Urinary bladder (tissue), 4 donors: ENCODE results near the gene GALNT17. TPM values are rescaled to one million over a fixed set of nuclear protein-coding genes. Genes with fewer than 3 reads are reported as not detected.
"Not testable (repeated sequence)": the region's sequence is repeated elsewhere in the genome, so short reads cannot be mapped to it uniquely, and the experiment has no call there.

Source experiments
- DNase-seq: peaks from one replicate; pipeline ENCODE4 v3.0.0-alpha.2; 2015; ENCODE audit errors: extremely low spot score
- H3K27ac ChIP-seq: one replicate; pipeline ENCODE4 v1.5.1; 2013; ENCODE audit warnings: low read depth, mild to moderate bottlenecking, moderate library complexity
- H3K36me3 ChIP-seq: one replicate; pipeline ENCODE4 v1.6.1; 2013; ENCODE audit warnings: mild to moderate bottlenecking, moderate library complexity; ENCODE audit not compliant: insufficient read depth
- H3K4me1 ChIP-seq: one replicate; pipeline ENCODE4 v1.6.1; 2013; ENCODE audit warnings: mild to moderate bottlenecking, moderate library complexity; ENCODE audit not compliant: insufficient read depth
- H3K4me3 ChIP-seq: one replicate; pipeline ENCODE4 v1.5.1; 2013; ENCODE audit warnings: low read depth, low read length
- WGBS: extraction: QIAGEN DNeasy Blood & Tissue Kit; methylation state at CpG from one replicate; pipeline ENCODE4 v1.1.7; 2013; 5-methylcytosine and 5-hydroxymethylcytosine counted together
- polyA plus RNA-seq: library from polyadenylated mRNA; stranded (reverse); fragments of 200-250 nt; gene quantifications from one replicate; pipeline ENCODE4 v1.2.3, GENCODE V29; 2013
- total RNA-seq: library from RNA; depleted of rRNA; stranded (reverse); fragments of >200 nt; gene quantifications from one replicate; pipeline ENCODE4 v1.2.3, GENCODE V29; 2014
- donor health status: healthy with polysubstance abuse.
- donor health status: healthy.

Gene GALNT17
- total and polyA plus RNA-seq, 2 donors: 27.0 to 45.8 TPM

GRCh38 chr7:71616217-71616616 lies 484.3 kb downstream of the GALNT17 start:
- no peak for DNase-seq
- Histone ChIP-seq H3K4me1 (no peaks in the 10 kb centered on the region), H3K4me3 (no peak overlapping the region), H3K27ac (no peak overlapping the region), H3K36me3 (no peaks in the 10 kb centered on the region)
- 93% methylated on average over 3 of the region's 3 CpGs for WGBS

GRCh38 chr7:71618278-71618677 lies 486.3 kb downstream of the GALNT17 start:
- Histone ChIP-seq H3K4me3 (no peak overlapping the region), H3K27ac (no peak overlapping the region), H3K36me3 (no peaks in the 10 kb centered on the region), H3K4me1 (no peaks in the 10 kb centered on the region)
- no peak for DNase-seq
- 52% methylated on average over 2 of the region's 2 CpGs for WGBS

GRCh38 chr7:71625545-71625944 lies 493.6 kb downstream of the GALNT17 start:
- H3K4me1 ChIP-seq: no peaks in the 10 kb centered on the region
- H3K36me3 ChIP-seq: no peaks in the 10 kb centered on the region
- no peak overlapping the region for H3K4me3 ChIP-seq
- no peak overlapping the region for H3K27ac ChIP-seq
- no peak for DNase-seq
- WGBS: 61% methylated on average over 4 of the region's 4 CpGs

- WGBS: 65% methylated on average over 1 of the region's 1 CpG
- Histone ChIP-seq H3K4me1 (no peaks in the 10 kb centered on the region), H3K27ac (no peak overlapping the region), H3K36me3 (no peaks in the 10 kb centered on the region), H3K4me3 (no peak overlapping the region)
- DNase-seq: no peak
Observed at GRCh38 chr7:71626206-71626605, 494.3 kb downstream of the GALNT17 start.

GRCh38 chr7:71627651-71628050 lies 495.7 kb downstream of the GALNT17 start:
- Histone ChIP-seq H3K27ac (no peak overlapping the region), H3K4me3 (no peak overlapping the region), H3K36me3 (no peaks in the 10 kb centered on the region), H3K4me1 (no peaks in the 10 kb centered on the region)
- no peak for DNase-seq
- 40% methylated on average over 7 of the region's 7 CpGs for WGBS

GRCh38 chr7:71630516-71630915 lies 498.6 kb downstream of the GALNT17 start:
- no peak overlapping the region for H3K27ac ChIP-seq
- H3K4me3 ChIP-seq: no peak overlapping the region
- 92% methylated on average over 4 of the region's 4 CpGs for WGBS
- H3K36me3 ChIP-seq: no peaks in the 10 kb centered on the region
- H3K4me1 ChIP-seq: no peaks in the 10 kb centered on the region
- no peak for DNase-seq

GRCh38 chr7:71633551-71634008 lies 501.6 kb downstream of the GALNT17 start:
- Histone ChIP-seq H3K4me3 (no peak overlapping the region), H3K36me3 (no peaks in the 10 kb centered on the region), H3K4me1 (no peaks in the 10 kb centered on the region), H3K27ac (no peak overlapping the region)
- no peak for DNase-seq
- WGBS: 14% methylated on average over 6 of the region's 6 CpGs

- H3K27ac ChIP-seq, H3K36me3 ChIP-seq, DNase-seq, H3K4me3 ChIP-seq, H3K4me1 ChIP-seq: not testable (repeated sequence)
- WGBS: 81% methylated on average over 3 of the region's 3 CpGs
Observed at GRCh38 chr7:71635849-71636248, 503.9 kb downstream of the GALNT17 start.

GRCh38 chr7:71636329-71636728 lies 504.4 kb downstream of the GALNT17 start:
- 58% methylated on average over 4 of the region's 4 CpGs for WGBS
- no peaks in the 10 kb centered on the region for H3K4me1 ChIP-seq
- H3K27ac ChIP-seq: no peak overlapping the region
- H3K4me3 ChIP-seq: no peak overlapping the region
- no peaks in the 10 kb centered on the region for H3K36me3 ChIP-seq
- no peak for DNase-seq

- Histone ChIP-seq H3K27ac (no peak overlapping the region), H3K4me3 (no peak overlapping the region), H3K4me1 (no peaks in the 10 kb centered on the region), H3K36me3 (no peaks in the 10 kb centered on the region)
- WGBS: 58% methylated on average over 6 of the region's 6 CpGs
- DNase-seq: no peak
Observed at GRCh38 chr7:71637578-71637977, 505.6 kb downstream of the GALNT17 start.

GRCh38 chr7:71638108-71638507 lies 506.2 kb downstream of the GALNT17 start:
- no peak overlapping the region for H3K27ac ChIP-seq
- WGBS: 50% methylated on average over 1 of the region's 1 CpG

GRCh38 chr7:71639382-71640085 lies 507.6 kb downstream of the GALNT17 start:
- H3K27ac ChIP-seq: no peak overlapping the region
- H3K4me3 ChIP-seq: no peak overlapping the region
- H3K4me1 ChIP-seq: no peaks in the 10 kb centered on the region
- no peaks in the 10 kb centered on the region for H3K36me3 ChIP-seq
- WGBS: 63% methylated on average over 12 of the region's 12 CpGs
- DNase-seq: no peak

More at GRCh38 chr7:71638108-71638507, 506.2 kb downstream of the GALNT17 start:
- H3K4me3 ChIP-seq: no peak overlapping the region
- H3K36me3 ChIP-seq: no peaks in the 10 kb centered on the region
- DNase-seq: no peak
- no peaks in the 10 kb centered on the region for H3K4me1 ChIP-seq

GRCh38 chr7:71643031-71643430 lies 511.1 kb downstream of the GALNT17 start:
- 92% methylated on average over 9 of the region's 9 CpGs for WGBS
- not testable (repeated sequence) for H3K4me1 ChIP-seq

GRCh38 chr7:71645836-71646235 lies 513.9 kb downstream of the GALNT17 start:
- DNase-seq: no peak
- Histone ChIP-seq H3K4me3 (no peak overlapping the region), H3K4me1 (no peaks in the 10 kb centered on the region), H3K27ac (no peak overlapping the region), H3K36me3 (no peaks in the 10 kb centered on the region)
- WGBS: 85% methylated on average over 4 of the region's 4 CpGs

More at GRCh38 chr7:71643031-71643430, 511.1 kb downstream of the GALNT17 start:
- H3K36me3 ChIP-seq, H3K4me3 ChIP-seq, H3K27ac ChIP-seq, DNase-seq: not testable (repeated sequence)
